Tibial artery (tissue), 4 donors: ENCODE data around the gene ARID4A.

Experiments
- DNase-seq, 2 donors: peaks; one replicate each; pipeline ENCODE4 v3.0.0-alpha.2; 2019
- H3K27ac ChIP-seq, 2 donors: fragments of 200-600 bp; sonication (generic) in 1 of 2; 1 replicate in 1 of 2; 2 replicates in 1 of 2; pipeline ENCODE4 v1.5.1; 2018 to 2019; ENCODE audit warnings: mild to moderate bottlenecking in 1 of 2
- H3K27me3 ChIP-seq, 2 donors: fragments of 200-600 bp; sonication (generic) in 1 of 2; one replicate each; pipeline versions ENCODE4 v1.5.1 to v1.6.0; 2016 to 2019
- H3K36me3 ChIP-seq, 3 donors: fragments of 200-600 bp; sonication (generic) in 2 of 3; one replicate each; pipeline ENCODE4 v1.5.1; 2016 to 2019; ENCODE audit warnings: mild to moderate bottlenecking in 2 of 3
- H3K4me1 ChIP-seq, 4 donors: fragments of 200-600 bp; sonication (generic) in 2 of 4; 1 replicate in 3 of 4; 2 replicates in 1 of 4; pipeline ENCODE4 v1.5.1; 2016 to 2019
- H3K4me3 ChIP-seq, 2 donors: fragments of 200-600 bp; sonication (generic) in 1 of 2; 1 replicate in 1 of 2; 2 replicates in 1 of 2; pipeline ENCODE4 v1.5.1; 2018 to 2019; ENCODE audit warnings: mild to moderate bottlenecking in 2 of 2
- H3K9me3 ChIP-seq, 3 donors: fragments of 200-600 bp; sonication (generic) in 1 of 3; one replicate each; pipeline ENCODE4 v1.5.1; 2016 to 2019
- CTCF ChIP-seq, 2 experiments: fragments of 200-600 bp in 1 of 2; fragments of 450-650 bp in 1 of 2; IDR thresholded peaks; one replicate each; pipeline ENCODE4 v1.5.1; 2017 to 2019; ENCODE audit warnings: antibody characterized with exemption in 2 of 2, mild to moderate bottlenecking in 1 of 2, moderate library complexity in 1 of 2
- intact Hi-C: fragments of 100-400 bp; cut with DNase I; formaldehyde crosslinking; loops from one replicate; pipeline ENCODE4 v1.15.0; 2023; ENCODE audit warnings: low total_unique reads

ARID4A gene

GRCh38 chr14:58395812-58396788 lies 97.7 kb downstream of the ARID4A start, which contains the start of gene TOMM20L:
Gene TOMM20L (plus strand): TSS chr14:58395930. CDS start chr14:58395958, 28 bp downstream.
- intact Hi-C loops, result no loop called here
- peak; percentile 48 to 75 for DNase-seq
- H3K4me3 ChIP-seq, result peak within 1 kb of the TSS; percentile 61 to 75
- H3K36me3 ChIP-seq, result no peaks in the 10 kb centered on the region
- TF ChIP-seq CTCF (IDR thresholded peaks at IDR 0.05), result peak; percentile 82 to 85
- H3K4me1 ChIP-seq, result peaks cover 0 to 10% (median 3%) of the 10 kb centered on the region in 4 donors
- no peaks in the 10 kb centered on the region for H3K27me3 ChIP-seq
- no peaks in the 10 kb centered on the region for H3K9me3 ChIP-seq
- peak within 1 kb of the TSS; percentile 68 to 76 for H3K27ac ChIP-seq

- intact Hi-C loops, result no loop called here
- no peak for DNase-seq
- no peak overlapping the region for H3K27ac ChIP-seq
These were observed 98.8 kb downstream of the ARID4A start for GRCh38 chr14:58397156-58397555.

GRCh38 chr14:58398495-58398894 lies 100.1 kb downstream of the ARID4A start:
- intact Hi-C loops, result no loop called here
- no peaks in the 10 kb centered on the region for H3K27me3 ChIP-seq
- no peak overlapping the region for H3K4me3 ChIP-seq
- H3K4me1 ChIP-seq, result peaks cover 0 to 10% (median 3%) of the 10 kb centered on the region in 4 donors
- TF ChIP-seq CTCF (IDR thresholded peaks at IDR 0.05), result no peak
- no peaks in the 10 kb centered on the region for H3K36me3 ChIP-seq
- no peaks in the 10 kb centered on the region for H3K9me3 ChIP-seq
- H3K27ac ChIP-seq, result no peak overlapping the region
- no peak for DNase-seq

More at GRCh38 chr14:58397156-58397555, 98.8 kb downstream of the ARID4A start:
- no peaks in the 10 kb centered on the region for H3K9me3 ChIP-seq
- H3K4me3 ChIP-seq, result no peak overlapping the region
- no peaks in the 10 kb centered on the region for H3K27me3 ChIP-seq
- no peaks in the 10 kb centered on the region for H3K36me3 ChIP-seq
- no peak for TF ChIP-seq CTCF (IDR thresholded peaks at IDR 0.05)
- H3K4me1 ChIP-seq, result peaks cover 0 to 10% (median 3%) of the 10 kb centered on the region in 4 donors

- no peak for TF ChIP-seq CTCF (IDR thresholded peaks at IDR 0.05)
- H3K4me3 ChIP-seq, result no peak overlapping the region
- H3K27me3 ChIP-seq, result no peaks in the 10 kb centered on the region
- no peak for DNase-seq
- no peak overlapping the region for H3K27ac ChIP-seq
- no peaks in the 10 kb centered on the region for H3K36me3 ChIP-seq
- H3K9me3 ChIP-seq, result no peaks in the 10 kb centered on the region
- intact Hi-C loops, result no loop called here
- peaks cover 0 to 10% (median 3%) of the 10 kb centered on the region in 4 donors for H3K4me1 ChIP-seq
These were observed 100.5 kb downstream of the ARID4A start for GRCh38 chr14:58398895-58399294.

GRCh38 chr14:58401587-58401986 lies 103.2 kb downstream of the ARID4A start:
- Histone ChIP-seq H3K4me1 (peaks cover 0 to under 1% (median 0%) of the 10 kb centered on the region in 4 donors), H3K36me3 (no peaks in the 10 kb centered on the region), H3K27me3 (no peaks in the 10 kb centered on the region), H3K27ac (no peak overlapping the region), H3K4me3 (no peak overlapping the region), H3K9me3 (no peaks in the 10 kb centered on the region)
- TF ChIP-seq CTCF (IDR thresholded peaks at IDR 0.05), result no peak
- DNase-seq, result no peak
- intact Hi-C loops, result no loop called here
